Gastrocnemius medialis (tissue), 4 donors: ENCODE results near the gene KIF5A.

Experiments
- CTCF ChIP-seq, 5 experiments: fragments of 450-650 bp in 3 of 5; fragments of 200-600 bp in 2 of 5; sonication (generic) in 2 of 5; IDR thresholded peaks in 4 of 5; conservative IDR thresholded peaks in 1 of 5; 1 replicate in 4 of 5; 2 replicates in 1 of 5; pipeline ENCODE4 v1.5.1; 2016 to 2019; ENCODE audit warnings: antibody characterized with exemption in 5 of 5, mild to moderate bottlenecking in 3 of 5, moderate library complexity in 3 of 5
- POLR2A ChIP-seq, 2 donors: fragments of 450-650 bp; IDR thresholded peaks; one replicate each; pipeline ENCODE4 v1.6.1; 2017; ENCODE audit warnings: antibody characterized with exemption in 2 of 2, mild to moderate bottlenecking in 2 of 2, moderate library complexity in 2 of 2

GRCh38 chr12:57579677-57580465, 30.0 kb downstream of the KIF5A start:
- TF ChIP-seq CTCF (IDR thresholded peaks at IDR 0.05 in 4 of 5, conservative IDR thresholded peaks at IDR 0.05 in 1 of 5) (no peak), POLR2A (IDR thresholded peaks at IDR 0.05) (no peak)
